Measurements from ENCODE around the gene POLR1B.
"Not testable (repeated sequence)": the region's sequence is repeated elsewhere in the genome, so short reads cannot be mapped to it uniquely, and the experiment has no call there.

Gene POLR1B

GRCh38 chr2:112542984-112543661 lies 858 bp downstream of the POLR1B start:
- no peak for DNase-seq

- DNase-seq = peak; percentile 91
Measured at GRCh38 chr2:112547333-112547732, 5.1 kb downstream of the POLR1B start.

- DNase-seq = no peak
Measured at GRCh38 chr2:112548980-112549379, 6.7 kb downstream of the POLR1B start.

- DNase-seq = no peak
Measured at GRCh38 chr2:112566104-112566503, 23.8 kb downstream of the POLR1B start.

- not testable (repeated sequence) for DNase-seq
Measured at GRCh38 chr2:112566508-112566907, 24.2 kb downstream of the POLR1B start.

GRCh38 chr2:112572005-112572404 lies 29.7 kb downstream of the POLR1B start:
- DNase-seq = no peak

GRCh38 chr2:112577756-112578155 lies 35.5 kb downstream of the POLR1B start:
- DNase-seq = no peak

GRCh38 chr2:112579241-112579640 lies 37.0 kb downstream of the POLR1B start:
- peak; percentile 82 for DNase-seq

- no peak for DNase-seq
Measured at GRCh38 chr2:112580084-112580483, 37.8 kb downstream of the POLR1B start.

GRCh38 chr2:112582314-112582746 lies 40.1 kb downstream of the POLR1B start:
- peak; percentile 73 for DNase-seq

- no peak for DNase-seq
Measured at GRCh38 chr2:112583497-112584133, 41.4 kb downstream of the POLR1B start.

- DNase-seq = peak; percentile 95
Measured at GRCh38 chr2:112584134-112584890, 42.0 kb downstream of the POLR1B start, which contains the start of gene CHCHD5. TSS of gene CHCHD5 (plus strand) at chr2:112584609. CDS start at chr2:112584648, 39 bp downstream.

- DNase-seq = no peak
Measured at GRCh38 chr2:112584891-112585250, 42.6 kb downstream of the POLR1B start.

- no peak for DNase-seq
Measured at GRCh38 chr2:112585400-112585799, 43.1 kb downstream of the POLR1B start.

- no peak for DNase-seq
Measured at GRCh38 chr2:112585873-112586464, 43.7 kb downstream of the POLR1B start.

GRCh38 chr2:112588611-112589045 lies 46.4 kb downstream of the POLR1B start:
- no peak for DNase-seq

- no peak for DNase-seq
Measured at GRCh38 chr2:112591413-112591812, 49.1 kb downstream of the POLR1B start.

GRCh38 chr2:112593736-112594135 lies 51.5 kb downstream of the POLR1B start:
- DNase-seq = no peak

GRCh38 chr2:112597537-112598322 lies 55.5 kb downstream of the POLR1B start:
- DNase-seq = no peak

GRCh38 chr2:112600634-112601033 lies 58.4 kb downstream of the POLR1B start:
- DNase-seq = no peak

- DNase-seq = no peak
Measured at GRCh38 chr2:112601754-112602153, 59.5 kb downstream of the POLR1B start.

GRCh38 chr2:112602917-112603316 lies 60.7 kb downstream of the POLR1B start:
- no peak for DNase-seq

- no peak for DNase-seq
Measured at GRCh38 chr2:112603731-112604130, 61.5 kb downstream of the POLR1B start.
